ENCODE results near the gene FBXL7.

The FBXL7 gene

GRCh38 chr5:15595929-15596328 is 95.9 kb downstream of the FBXL7 start:
- no peak for TF ChIP-seq CTCF (IDR thresholded peaks at IDR 0.05)

- no peak for TF ChIP-seq CTCF (IDR thresholded peaks at IDR 0.05)
These were observed 97.0 kb downstream of the FBXL7 start for GRCh38 chr5:15596936-15597335.

- TF ChIP-seq CTCF (IDR thresholded peaks at IDR 0.05): no peak
These were observed 97.8 kb downstream of the FBXL7 start for GRCh38 chr5:15597804-15598203.

DNA sequence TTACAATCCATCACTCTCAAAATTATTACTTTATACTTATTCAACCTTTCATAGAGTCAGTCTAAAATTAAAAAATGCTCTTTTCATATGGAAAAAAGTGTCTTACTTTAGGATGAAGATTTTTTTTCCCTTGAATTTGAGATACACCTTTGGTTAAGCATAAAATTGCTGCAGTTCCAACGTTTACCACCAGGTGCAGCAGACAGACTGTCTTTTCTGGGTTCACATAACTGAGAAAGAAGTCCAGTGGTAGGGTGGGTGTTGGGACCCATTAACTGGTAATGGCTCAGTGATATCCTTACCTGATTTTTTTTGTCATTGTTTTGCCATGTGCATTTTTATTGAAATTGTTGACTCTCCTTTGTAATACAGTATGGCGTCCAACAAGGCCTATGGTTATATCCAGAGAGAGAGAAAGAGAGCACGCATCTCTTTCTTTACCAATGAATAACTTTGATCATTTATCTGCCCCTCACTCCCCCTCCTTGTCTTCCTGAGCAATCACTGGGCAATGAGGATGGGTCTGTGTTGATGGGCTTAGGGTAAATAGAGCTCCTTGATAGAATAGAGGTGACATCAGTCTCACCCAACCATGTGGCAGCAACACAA is 98.4 kb downstream of the FBXL7 start:
- TF ChIP-seq CTCF (IDR thresholded peaks at IDR 0.05): peak; percentile 85

- TF ChIP-seq CTCF (IDR thresholded peaks at IDR 0.05): no peak
These were observed 100.1 kb downstream of the FBXL7 start for GRCh38 chr5:15600035-15600434.

DNA sequence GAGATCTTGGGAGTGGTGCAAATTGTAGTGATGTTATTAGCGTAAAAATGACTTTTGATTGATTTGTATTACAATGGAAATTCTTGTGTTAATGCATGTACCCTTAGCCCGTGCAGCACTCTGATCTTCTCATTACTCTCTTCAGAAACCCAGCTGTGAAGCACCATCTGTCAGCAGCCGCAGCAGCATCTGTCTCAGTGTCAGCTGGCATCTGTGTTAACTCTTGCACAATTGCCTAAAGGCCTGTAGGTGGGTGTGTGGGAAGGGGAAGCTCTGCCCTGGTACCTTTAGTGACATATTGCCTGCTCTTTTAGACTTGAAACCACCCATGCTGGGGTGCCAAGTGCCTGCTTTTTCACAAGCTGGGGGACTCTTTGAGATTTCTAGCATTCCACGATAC is 101.3 kb downstream of the FBXL7 start:
- TF ChIP-seq CTCF (IDR thresholded peaks at IDR 0.05): no peak

DNA sequence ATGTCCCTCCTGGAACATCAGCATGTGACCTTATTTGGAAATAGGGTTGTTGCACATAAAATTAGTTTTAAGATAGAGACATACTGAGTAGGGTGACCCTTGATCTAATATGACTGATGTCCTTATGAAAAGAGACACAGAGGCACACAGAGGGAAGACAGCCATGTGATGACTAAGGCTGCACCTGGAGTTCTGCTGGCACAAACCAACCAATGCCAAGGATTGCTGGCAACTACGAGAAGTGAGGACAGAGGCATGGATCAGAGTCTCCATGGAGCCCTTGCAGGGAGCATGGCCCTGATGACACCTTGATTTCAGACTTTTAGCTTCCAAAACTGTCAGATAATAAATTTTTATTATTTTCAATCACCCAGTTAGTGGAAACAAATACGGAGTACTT is 101.9 kb downstream of the FBXL7 start:
- TF ChIP-seq CTCF (IDR thresholded peaks at IDR 0.05): no peak

DNA sequence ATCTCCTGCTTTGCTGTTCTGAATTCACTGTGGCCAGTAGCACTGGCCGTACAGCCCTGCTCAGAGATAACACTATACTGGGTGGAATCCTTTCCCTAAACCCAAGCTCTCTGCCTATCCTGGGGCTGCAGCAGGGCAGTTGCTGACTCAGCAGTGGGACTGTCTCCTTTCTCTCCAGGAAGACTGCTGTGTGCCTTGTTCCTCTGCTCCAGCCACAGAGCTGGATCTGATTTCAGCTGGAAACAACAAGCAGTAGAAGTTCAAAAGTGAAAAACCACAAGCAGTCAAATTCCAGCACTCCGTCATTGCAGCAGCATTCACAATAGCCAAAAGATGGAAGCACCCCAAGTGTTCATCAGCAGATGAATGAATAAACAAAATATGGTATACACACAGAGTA is 105.0 kb downstream of the FBXL7 start:
- no peak for TF ChIP-seq CTCF (IDR thresholded peaks at IDR 0.05)
